Hepatocyte (in vitro differentiated cells): ENCODE data around the gene ASB16.

Experiments used
- CTCF ChIP-seq: fragments of 200-600 bp; sonication (generic); IDR thresholded peaks from 2 replicates; pipeline ENCODE4 v1.5.1; 2016; ENCODE audit warnings: antibody characterized with exemption, mild to moderate bottlenecking; ENCODE audit not compliant: poor library complexity
- EZH2 ChIP-seq: fragments of 200-600 bp; sonication (generic); IDR thresholded peaks from 2 replicates; pipeline ENCODE4 v1.6.1; 2016; ENCODE audit warnings: antibody characterized with exemption, mild to moderate bottlenecking, borderline replicate concordance
- EZH2phosphoT487 ChIP-seq: fragments of 200-600 bp; sonication (generic); IDR thresholded peaks from one replicate; pipeline ENCODE4 v1.6.1; 2018; ENCODE audit warnings: antibody characterized with exemption, mild to moderate bottlenecking, low read depth, moderate library complexity; ENCODE audit not compliant: unreplicated experiment, severe bottlenecking

- TF ChIP-seq EZH2 (no peak), CTCF (no peak), EZH2phosphoT487 (no peak)
These were observed 18.3 kb downstream of the ASB16 start for GRCh38 chr17:44188576-44189403.
